Hypothalamus (tissue), 51 donors: Measurements from ENCODE around the gene TCP10L.
"Not testable (repeated sequence)": the region's sequence is repeated elsewhere in the genome, so short reads cannot be mapped to it uniquely, and the experiment has no call there.

Source experiments
- DNase-seq, 51 donors: peaks; one replicate each; lab custom pipeline; 2025; lab: John Stamatoyannopoulos, UW

TCP10L gene

GRCh38 chr21:32587651-32588050, 2.3 kb upstream of the TCP10L start:
- DNase-seq = no peak

- no peak for DNase-seq
Observed at GRCh38 chr21:32587120-32587519, 1.8 kb upstream of the TCP10L start.

- DNase-seq = no peak
Observed at GRCh38 chr21:32585970-32586369, 647 bp upstream of the TCP10L start.

- no peak for DNase-seq
Observed at GRCh38 chr21:32584472-32584871, 851 bp downstream of the TCP10L start.

GRCh38 chr21:32581732-32582131, 3.6 kb downstream of the TCP10L start:
- DNase-seq = no peak

- no peak for DNase-seq
Observed at GRCh38 chr21:32580949-32581348, 4.4 kb downstream of the TCP10L start.

GRCh38 chr21:32578107-32578691, 7.1 kb downstream of the TCP10L start:
- no peak for DNase-seq

GRCh38 chr21:32576011-32576410, 9.3 kb downstream of the TCP10L start:
- DNase-seq = no peak

GRCh38 chr21:32574946-32575925, 10.1 kb downstream of the TCP10L start:
- DNase-seq = no peak

GRCh38 chr21:32572574-32573420, 12.5 kb downstream of the TCP10L start:
- no peak for DNase-seq

- DNase-seq = no peak
Observed at GRCh38 chr21:32570456-32570855, 14.9 kb downstream of the TCP10L start.

- DNase-seq = peak in 46 of 51 donors; percentile 8 to 79 (median 48)
Observed at GRCh38 chr21:32569261-32570230, 15.8 kb downstream of the TCP10L start.

- no peak for DNase-seq
Observed at GRCh38 chr21:32567626-32568025, 17.7 kb downstream of the TCP10L start.

- DNase-seq = no peak
Observed at GRCh38 chr21:32566741-32567389, 18.5 kb downstream of the TCP10L start.

- no peak for DNase-seq
Observed at GRCh38 chr21:32565856-32566465, 19.4 kb downstream of the TCP10L start.

- DNase-seq = no peak
Observed at GRCh38 chr21:32562915-32563314, 22.4 kb downstream of the TCP10L start.

- peak in 3 of 51 donors; percentile 4 to 22 (median 9) for DNase-seq
Observed at GRCh38 chr21:32562426-32562825, 22.9 kb downstream of the TCP10L start.

GRCh38 chr21:32561476-32561875, 23.8 kb downstream of the TCP10L start:
- DNase-seq = not testable (repeated sequence)

- DNase-seq = no peak
Observed at GRCh38 chr21:32560896-32561295, 24.4 kb downstream of the TCP10L start.
